ENCODE data around the gene MFSD12.
"Not testable (repeated sequence)": the region's sequence is repeated elsewhere in the genome, so short reads cannot be mapped to it uniquely, and the experiment has no call there.

MFSD12 gene

DNA sequence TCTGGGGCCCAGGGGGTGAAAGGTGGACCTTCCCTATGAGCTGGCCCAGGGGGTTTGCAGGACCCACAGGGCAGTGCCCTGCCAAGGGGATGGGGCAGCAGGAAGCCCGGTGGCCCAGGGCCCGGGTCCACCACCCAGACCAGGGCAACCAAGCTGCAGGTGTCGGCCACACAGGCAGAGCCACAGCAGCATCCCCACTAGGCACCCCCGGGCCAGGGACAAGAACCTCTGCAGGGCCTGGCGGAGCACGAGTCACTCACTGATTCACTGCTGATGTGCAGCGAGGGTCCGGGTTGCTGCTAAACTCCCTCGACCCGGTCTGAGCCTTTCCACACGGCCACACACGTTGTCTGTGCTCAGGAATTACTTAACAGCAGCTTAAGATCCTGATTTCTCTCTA is 42.5 kb downstream of the MFSD12 start:
- no peaks in the 10 kb centered on the region for H3K27me3 ChIP-seq (ENCODE audit: control insufficient read depth, insufficient read depth, low read length)
- H3K4me3 ChIP-seq (ENCODE audit: low read length): no peak overlapping the region
- no peak overlapping the region for H3K27ac ChIP-seq (ENCODE audit: low read length)
- no peak overlapping the region for H3K9ac ChIP-seq (ENCODE audit: low read length)
- no peaks in the 10 kb centered on the region for H3K36me3 ChIP-seq (ENCODE audit: control insufficient read depth, low read depth, low read length)
- H3K9me3 ChIP-seq (ENCODE audit: control insufficient read depth, low read depth, low read length): no peaks in the 10 kb centered on the region
- H3K4me1 ChIP-seq (ENCODE audit: control insufficient read depth, low read depth, low read length): peaks cover 7% of the 10 kb centered on the region

DNA sequence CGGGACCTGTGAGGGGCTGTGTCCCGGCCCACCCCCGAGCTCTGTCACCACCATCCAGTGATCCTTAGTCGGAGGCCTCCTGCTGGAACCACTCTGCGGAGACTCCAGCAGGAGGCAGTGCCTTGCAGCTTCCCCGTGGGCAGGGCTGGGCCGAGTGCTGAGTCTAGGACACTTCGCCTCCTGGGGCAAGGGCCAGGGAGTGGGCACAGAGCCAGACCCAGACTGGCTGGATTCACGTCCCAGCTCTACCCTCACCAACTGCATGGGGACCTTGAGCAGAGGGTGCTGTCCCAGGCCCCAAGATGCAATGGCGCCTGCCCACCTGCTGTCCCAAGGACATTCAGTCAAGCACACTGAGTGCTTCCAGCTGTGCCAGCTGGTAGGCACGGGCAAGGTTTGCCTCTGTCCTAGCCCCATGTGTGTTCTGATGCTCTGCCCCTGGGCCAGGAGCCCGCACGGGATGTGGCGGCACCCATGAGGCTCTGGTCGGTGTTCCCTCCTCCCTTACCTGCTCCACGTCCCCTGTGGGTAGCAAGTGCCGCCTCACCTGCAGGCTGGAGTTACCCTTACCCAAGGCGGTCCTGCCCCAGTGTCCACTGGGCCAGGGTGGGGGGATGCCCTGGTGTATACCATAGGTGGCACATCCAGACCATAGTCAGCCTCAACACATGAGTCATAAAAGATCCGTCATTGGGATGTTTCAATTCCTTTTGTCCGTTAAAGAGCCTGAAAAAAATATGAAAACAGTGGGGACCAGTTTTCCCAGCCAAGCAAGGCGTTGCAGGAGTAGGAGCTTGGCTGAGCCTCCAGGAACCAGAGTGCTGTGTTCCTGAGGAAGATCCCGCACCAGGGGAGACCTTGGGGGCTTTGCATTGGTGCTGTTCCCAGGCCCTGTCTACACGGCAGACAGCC is 43.9 kb downstream of the MFSD12 start:
- Histone ChIP-seq H3K9ac (ENCODE audit: low read length) (no peak overlapping the region), H3K4me3 (ENCODE audit: low read length) (no peak overlapping the region), H3K27ac (ENCODE audit: low read length) (no peak overlapping the region), H3K27me3 (ENCODE audit: control insufficient read depth, insufficient read depth, low read length) (no peaks in the 10 kb centered on the region), H3K9me3 (ENCODE audit: control insufficient read depth, low read depth, low read length) (no peaks in the 10 kb centered on the region), H3K36me3 (ENCODE audit: control insufficient read depth, low read depth, low read length) (no peaks in the 10 kb centered on the region), H3K4me1 (ENCODE audit: control insufficient read depth, low read depth, low read length) (peaks cover 2% of the 10 kb centered on the region)

DNA sequence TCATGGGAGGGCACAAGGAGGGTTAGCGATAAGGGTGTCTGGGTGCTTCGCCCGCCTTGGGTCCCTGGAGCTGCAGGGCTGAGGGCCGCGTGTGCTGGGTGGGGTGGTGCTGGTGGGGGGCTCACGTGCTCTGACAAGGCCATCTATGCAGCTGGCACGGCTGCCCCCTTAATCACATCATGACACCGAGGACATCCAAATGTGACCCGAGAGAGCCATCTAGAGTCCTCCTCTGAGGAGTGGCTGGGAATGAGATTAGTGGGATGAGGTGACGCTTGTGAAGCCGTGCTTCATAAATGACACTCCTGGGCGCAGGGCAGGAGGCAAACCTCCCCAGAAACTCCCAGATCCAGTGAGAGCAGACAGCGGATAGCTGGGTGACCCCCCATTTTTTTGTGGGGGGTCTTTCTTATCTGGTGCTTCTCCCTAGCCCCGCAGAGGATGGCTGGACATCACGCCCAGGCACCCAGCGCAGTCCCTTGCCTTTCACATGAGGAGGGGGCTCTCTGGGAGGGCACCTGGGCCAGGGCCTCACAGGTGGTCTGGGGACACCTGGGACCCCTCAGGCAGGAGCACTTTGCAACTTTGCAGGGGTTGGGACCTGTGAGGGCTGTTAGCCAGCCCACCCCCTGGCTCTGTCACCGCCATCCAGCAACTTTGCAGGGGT is 44.7 kb downstream of the MFSD12 start:
- no peaks in the 10 kb centered on the region for H3K4me1 ChIP-seq (ENCODE audit: control insufficient read depth, low read depth, low read length)
- no peak overlapping the region for H3K4me3 ChIP-seq (ENCODE audit: low read length)
- no peaks in the 10 kb centered on the region for H3K9me3 ChIP-seq (ENCODE audit: control insufficient read depth, low read depth, low read length)
- H3K27ac ChIP-seq (ENCODE audit: low read length): no peak overlapping the region
- no peaks in the 10 kb centered on the region for H3K36me3 ChIP-seq (ENCODE audit: control insufficient read depth, low read depth, low read length)
- H3K9ac ChIP-seq (ENCODE audit: low read length): no peak overlapping the region
- no peaks in the 10 kb centered on the region for H3K27me3 ChIP-seq (ENCODE audit: control insufficient read depth, insufficient read depth, low read length)

DNA sequence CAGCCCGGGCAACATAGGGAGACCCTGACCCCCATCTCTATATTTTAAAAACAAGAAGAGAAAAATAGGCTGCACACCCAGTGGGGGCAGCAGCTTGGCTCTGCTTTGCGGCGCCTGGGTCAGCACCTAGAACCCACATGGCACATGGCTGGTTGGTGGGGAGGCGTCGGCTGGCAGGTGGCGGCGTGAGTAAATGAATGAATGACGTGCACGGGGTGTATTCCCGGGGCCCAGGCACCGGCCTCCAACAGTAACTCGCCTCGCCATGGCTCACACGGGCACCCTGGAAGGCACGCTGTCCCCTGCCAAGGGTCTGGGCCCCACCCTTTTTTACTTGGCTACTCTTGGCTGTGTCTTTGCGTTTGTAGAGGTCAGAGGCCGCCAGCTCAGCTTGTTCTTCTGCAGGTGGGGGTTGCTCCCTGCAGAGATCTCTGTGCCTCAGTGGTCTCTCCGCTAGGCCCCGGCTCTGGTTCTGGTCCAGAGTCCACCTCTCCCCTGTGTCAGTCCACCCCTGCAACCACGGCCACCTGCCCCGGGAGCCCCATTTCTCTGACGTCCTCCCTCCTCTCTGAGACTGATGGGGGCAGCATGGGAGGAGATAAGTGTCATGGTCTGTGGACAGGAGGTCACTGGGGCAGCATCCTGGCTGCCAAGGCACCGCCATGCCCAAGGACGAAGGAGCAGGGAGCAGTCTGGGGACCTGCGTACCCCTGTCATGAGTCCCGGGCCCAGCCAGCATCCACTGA is 45.7 kb downstream of the MFSD12 start:
- H3K36me3 ChIP-seq (ENCODE audit: control insufficient read depth, low read depth, low read length): no peaks in the 10 kb centered on the region

DNA sequence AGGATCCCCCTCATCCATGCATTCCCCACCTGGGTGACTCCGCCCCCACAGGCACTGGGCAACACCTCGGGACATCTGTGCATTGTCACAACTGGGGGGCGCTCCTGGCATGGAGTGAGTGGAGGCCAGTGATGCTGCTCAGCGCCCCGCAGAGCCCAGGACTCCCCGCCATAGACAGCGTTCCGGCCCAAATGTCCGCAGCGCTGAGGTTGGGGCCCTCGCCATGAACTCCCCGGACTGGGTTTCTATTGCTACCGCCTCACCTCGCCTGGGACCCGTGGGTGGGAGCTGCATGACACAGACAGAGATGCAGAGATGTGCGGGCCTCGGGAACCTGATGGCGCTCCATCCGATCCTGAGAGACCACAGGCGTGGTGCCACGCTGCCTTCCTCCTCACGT is 46.7 kb downstream of the MFSD12 start:
- H3K27ac ChIP-seq (ENCODE audit: low read length): no peak overlapping the region
- no peak overlapping the region for H3K4me3 ChIP-seq (ENCODE audit: low read length)
- H3K27me3 ChIP-seq (ENCODE audit: control insufficient read depth, insufficient read depth, low read length): no peaks in the 10 kb centered on the region
- H3K9ac ChIP-seq (ENCODE audit: low read length): no peak overlapping the region
- no peaks in the 10 kb centered on the region for H3K4me1 ChIP-seq (ENCODE audit: control insufficient read depth, low read depth, low read length)
- no peaks in the 10 kb centered on the region for H3K9me3 ChIP-seq (ENCODE audit: control insufficient read depth, low read depth, low read length)
- H3K36me3 ChIP-seq (ENCODE audit: control insufficient read depth, low read depth, low read length): no peaks in the 10 kb centered on the region

More for the DNA sequence above, 45.7 kb downstream of the MFSD12 start:
- H3K9ac ChIP-seq (ENCODE audit: low read length): no peak overlapping the region
- no peak overlapping the region for H3K4me3 ChIP-seq (ENCODE audit: low read length)
- H3K4me1 ChIP-seq (ENCODE audit: control insufficient read depth, low read depth, low read length): no peaks in the 10 kb centered on the region
- no peaks in the 10 kb centered on the region for H3K9me3 ChIP-seq (ENCODE audit: control insufficient read depth, low read depth, low read length)
- H3K27me3 ChIP-seq (ENCODE audit: control insufficient read depth, insufficient read depth, low read length): no peaks in the 10 kb centered on the region
- H3K27ac ChIP-seq (ENCODE audit: low read length): no peak overlapping the region

DNA sequence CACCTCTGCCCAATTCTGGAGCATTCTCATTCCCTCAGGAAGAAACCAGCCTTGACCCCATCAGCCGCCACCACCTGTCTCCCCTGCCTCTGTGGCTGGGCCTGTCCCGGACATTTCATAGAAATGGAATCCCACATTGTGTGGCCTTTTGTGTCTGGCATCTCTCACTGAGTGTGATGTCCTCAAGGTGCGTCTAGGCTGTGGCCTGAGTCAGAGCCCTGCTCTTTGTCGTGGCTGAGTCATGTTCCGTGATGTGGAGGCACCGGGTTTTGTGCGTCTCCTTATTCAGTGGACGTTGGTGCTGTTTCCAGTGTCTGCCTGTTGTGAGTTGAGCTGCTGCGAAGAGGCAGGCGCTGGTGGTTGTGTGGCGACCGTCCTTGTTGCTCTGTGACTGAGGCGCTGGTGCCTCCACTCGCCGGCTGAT is 47.8 kb downstream of the MFSD12 start:
- H3K27me3 ChIP-seq (ENCODE audit: control insufficient read depth, insufficient read depth, low read length): no peaks in the 10 kb centered on the region
- no peaks in the 10 kb centered on the region for H3K4me1 ChIP-seq (ENCODE audit: control insufficient read depth, low read depth, low read length)
- H3K36me3 ChIP-seq (ENCODE audit: control insufficient read depth, low read depth, low read length): no peaks in the 10 kb centered on the region
- H3K27ac ChIP-seq (ENCODE audit: low read length): no peak overlapping the region
- no peaks in the 10 kb centered on the region for H3K9me3 ChIP-seq (ENCODE audit: control insufficient read depth, low read depth, low read length)
- H3K4me3 ChIP-seq (ENCODE audit: low read length): no peak overlapping the region
- no peak overlapping the region for H3K9ac ChIP-seq (ENCODE audit: low read length)

DNA sequence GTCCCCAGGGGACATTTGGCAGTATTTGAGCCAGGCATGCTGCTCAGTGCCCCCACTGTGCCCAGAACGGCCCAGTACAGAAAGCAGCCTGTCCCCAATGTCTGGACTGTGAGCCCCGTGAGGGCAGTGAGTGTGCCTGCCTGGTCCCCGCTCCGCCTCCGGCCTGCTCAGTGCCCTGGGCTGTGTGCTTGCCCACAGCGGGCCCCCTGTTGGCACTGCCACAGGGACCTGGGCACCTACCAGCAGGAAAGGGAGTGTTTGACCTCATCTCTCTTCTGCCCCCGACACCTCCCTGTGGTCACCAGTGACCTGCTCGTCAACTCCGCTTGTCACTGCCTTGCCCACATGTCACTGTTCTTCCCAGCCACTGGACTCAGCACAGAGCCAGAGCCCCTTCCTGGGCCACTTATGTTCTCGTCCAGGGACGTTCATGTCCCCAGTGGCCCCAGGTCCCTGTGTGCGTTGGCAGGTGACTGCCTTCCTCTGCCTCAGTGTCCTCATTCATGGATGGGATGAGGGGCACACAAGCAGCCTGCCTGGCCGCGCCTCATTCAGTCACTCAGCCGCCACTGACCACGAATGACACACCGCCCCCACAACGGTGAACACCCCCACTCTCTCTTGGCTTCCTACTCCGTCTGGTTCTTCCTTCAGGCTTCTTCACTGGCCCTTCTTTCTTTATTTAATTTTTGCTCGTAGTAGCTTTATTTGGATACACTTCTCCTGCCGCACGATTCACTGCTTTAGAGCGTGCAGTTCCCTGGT is 48.4 kb downstream of the MFSD12 start:
- H3K9ac ChIP-seq (ENCODE audit: low read length): no peak overlapping the region
- H3K9me3 ChIP-seq (ENCODE audit: control insufficient read depth, low read depth, low read length): no peaks in the 10 kb centered on the region
- no peaks in the 10 kb centered on the region for H3K36me3 ChIP-seq (ENCODE audit: control insufficient read depth, low read depth, low read length)
- no peak overlapping the region for H3K4me3 ChIP-seq (ENCODE audit: low read length)
- no peaks in the 10 kb centered on the region for H3K4me1 ChIP-seq (ENCODE audit: control insufficient read depth, low read depth, low read length)
- H3K27me3 ChIP-seq (ENCODE audit: control insufficient read depth, insufficient read depth, low read length): no peaks in the 10 kb centered on the region
- H3K27ac ChIP-seq (ENCODE audit: low read length): no peak overlapping the region

DNA sequence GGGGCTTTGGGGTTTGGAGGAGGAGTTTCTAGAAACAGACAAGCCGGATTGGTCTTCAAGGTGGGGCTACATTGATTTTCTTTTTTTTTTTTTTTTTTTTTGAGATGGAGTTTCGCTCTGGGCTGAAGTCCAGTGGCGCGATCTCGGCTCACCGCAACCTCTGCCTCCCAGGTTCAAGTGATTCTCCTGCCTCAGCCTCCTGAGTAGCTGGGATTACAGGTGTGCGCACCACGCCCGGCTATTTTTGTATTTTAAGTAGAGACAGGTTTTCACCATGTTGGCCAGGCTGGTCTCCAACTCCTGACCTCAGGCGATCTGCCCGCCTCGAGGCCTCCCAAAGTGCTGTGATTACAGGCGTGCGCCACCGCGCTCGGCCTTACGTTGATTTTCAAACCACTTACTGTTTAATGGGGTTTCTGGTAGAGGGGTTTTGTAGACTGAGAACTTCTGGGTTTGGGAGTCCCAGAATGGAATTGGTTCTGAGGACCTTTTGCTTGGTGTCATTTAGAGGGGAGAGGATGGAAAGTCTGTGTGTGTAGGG is 49.2 kb downstream of the MFSD12 start:
- not testable (repeated sequence) for H3K27me3 ChIP-seq (ENCODE audit: control insufficient read depth, insufficient read depth, low read length); H3K9ac ChIP-seq (ENCODE audit: low read length); H3K36me3 ChIP-seq (ENCODE audit: control insufficient read depth, low read depth, low read length); H3K9me3 ChIP-seq (ENCODE audit: control insufficient read depth, low read depth, low read length); H3K4me1 ChIP-seq (ENCODE audit: control insufficient read depth, low read depth, low read length); H3K27ac ChIP-seq (ENCODE audit: low read length)
- H3K4me3 ChIP-seq (ENCODE audit: low read length): peak overlapping the region; percentile 69

DNA sequence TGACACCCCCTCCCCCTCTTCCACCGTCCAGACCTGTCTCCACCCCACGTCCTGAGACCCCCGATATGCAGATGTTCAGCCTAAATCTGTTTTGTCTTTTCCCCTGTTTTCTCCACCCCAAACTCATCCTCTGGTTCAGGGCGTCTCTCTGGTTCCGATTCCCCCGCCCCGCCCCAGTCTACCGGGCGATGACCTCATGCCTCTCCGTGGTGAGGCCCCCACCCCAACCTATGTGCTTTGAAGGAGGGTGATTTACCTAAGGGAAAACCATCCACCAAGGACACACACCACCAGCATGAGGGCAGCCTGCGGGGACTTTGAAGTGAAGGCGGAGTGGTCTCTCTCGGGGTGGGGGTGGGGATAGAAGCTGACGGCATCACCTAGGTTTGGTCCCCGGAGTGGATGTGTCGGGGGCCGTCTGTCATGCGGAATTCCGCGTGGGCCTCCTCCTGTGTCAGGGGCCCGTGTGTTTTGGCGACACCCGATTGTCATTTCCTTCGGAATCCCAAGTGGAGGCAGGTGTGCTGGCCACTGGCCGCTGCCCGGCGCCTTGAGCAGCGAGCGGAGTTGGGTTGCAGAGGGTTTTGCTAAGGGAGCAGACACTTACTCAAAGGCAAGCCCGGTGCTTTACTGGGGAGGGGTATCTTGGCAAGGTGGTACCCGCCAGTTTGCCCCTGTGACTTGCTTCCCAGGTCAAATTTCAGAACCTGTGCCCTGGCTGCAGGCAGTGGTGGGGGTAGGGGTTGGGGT is 49.8 kb downstream of the MFSD12 start:
- H3K27ac ChIP-seq (ENCODE audit: low read length): no peak overlapping the region

DNA sequence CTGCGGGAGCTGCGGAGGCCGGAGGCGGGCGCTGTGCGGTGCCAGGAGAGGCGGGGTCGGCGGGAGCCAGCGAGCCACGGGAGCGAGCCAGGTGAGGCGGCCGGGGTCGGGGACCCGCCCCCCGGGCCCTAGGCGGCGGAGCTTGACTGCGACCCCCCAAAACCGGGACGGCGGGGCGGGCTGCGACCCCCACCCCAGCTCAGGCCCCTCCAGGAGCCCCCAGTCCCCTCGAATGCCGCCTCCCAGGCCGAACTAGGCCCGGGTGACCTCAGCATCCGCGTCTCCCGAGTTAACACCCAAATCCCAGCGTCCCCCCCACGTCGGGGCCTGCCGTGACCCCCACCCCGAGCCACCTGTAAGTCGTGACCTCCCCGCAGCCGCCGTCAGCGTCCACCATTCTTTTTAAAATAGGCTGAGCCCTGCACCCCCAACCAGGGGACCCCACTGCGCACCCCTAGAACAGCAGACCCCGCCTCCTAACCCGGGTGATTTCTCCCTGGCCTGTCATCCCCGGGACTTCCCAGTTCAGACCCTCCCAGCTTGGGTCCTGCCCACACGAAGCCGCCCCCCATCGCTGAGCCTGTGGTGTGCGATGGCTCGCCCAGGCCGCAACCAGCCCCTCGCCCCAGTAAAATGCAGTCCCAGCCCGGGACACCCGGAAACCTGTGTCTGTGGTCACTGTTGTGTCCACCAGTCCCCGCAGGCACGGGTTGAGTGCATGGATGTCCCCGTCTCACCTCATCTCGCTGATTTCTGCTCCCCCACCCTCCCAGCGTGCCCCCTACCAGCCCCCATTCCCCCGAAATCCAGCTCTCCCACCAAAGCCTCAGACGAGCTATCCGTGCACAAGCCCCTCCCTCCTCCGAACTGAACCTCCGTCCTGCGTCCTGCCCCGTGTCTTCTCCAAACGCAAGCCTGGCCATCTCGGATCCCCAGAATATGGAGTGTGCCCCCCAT is 50.7 kb downstream of the MFSD12 start:
- no peaks in the 10 kb centered on the region for H3K9me3 ChIP-seq (ENCODE audit: control insufficient read depth, low read depth, low read length)
- H3K27ac ChIP-seq (ENCODE audit: low read length): no peak overlapping the region
- peak overlapping the region; percentile 69 for H3K4me3 ChIP-seq (ENCODE audit: low read length)
- no peaks in the 10 kb centered on the region for H3K27me3 ChIP-seq (ENCODE audit: control insufficient read depth, insufficient read depth, low read length)
- H3K36me3 ChIP-seq (ENCODE audit: control insufficient read depth, low read depth, low read length): no peaks in the 10 kb centered on the region
- H3K9ac ChIP-seq (ENCODE audit: low read length): peak overlapping the region; percentile 58
- H3K4me1 ChIP-seq (ENCODE audit: control insufficient read depth, low read depth, low read length): no peaks in the 10 kb centered on the region

More for the DNA sequence above, 49.8 kb downstream of the MFSD12 start:
- H3K9me3 ChIP-seq (ENCODE audit: control insufficient read depth, low read depth, low read length): no peaks in the 10 kb centered on the region
- H3K36me3 ChIP-seq (ENCODE audit: control insufficient read depth, low read depth, low read length): no peaks in the 10 kb centered on the region
- no peaks in the 10 kb centered on the region for H3K4me1 ChIP-seq (ENCODE audit: control insufficient read depth, low read depth, low read length)
- peak overlapping the region; percentile 69 for H3K4me3 ChIP-seq (ENCODE audit: low read length)
- H3K27me3 ChIP-seq (ENCODE audit: control insufficient read depth, insufficient read depth, low read length): no peaks in the 10 kb centered on the region
- H3K9ac ChIP-seq (ENCODE audit: low read length): peak overlapping the region; percentile 58

Measured in iPS-18a (cell line).